GM18502 (cell line): ENCODE results near the gene MTMR1.

ENCODE experiments used
- ATAC-seq: cut with Tn5 transposase; IDR thresholded peaks from one replicate; pipeline ENCODE4 v1.9.1; 2021; ENCODE audit warnings: mild to moderate bottlenecking; ENCODE audit not compliant: unreplicated experiment, poor library complexity

Gene MTMR1

DNA sequence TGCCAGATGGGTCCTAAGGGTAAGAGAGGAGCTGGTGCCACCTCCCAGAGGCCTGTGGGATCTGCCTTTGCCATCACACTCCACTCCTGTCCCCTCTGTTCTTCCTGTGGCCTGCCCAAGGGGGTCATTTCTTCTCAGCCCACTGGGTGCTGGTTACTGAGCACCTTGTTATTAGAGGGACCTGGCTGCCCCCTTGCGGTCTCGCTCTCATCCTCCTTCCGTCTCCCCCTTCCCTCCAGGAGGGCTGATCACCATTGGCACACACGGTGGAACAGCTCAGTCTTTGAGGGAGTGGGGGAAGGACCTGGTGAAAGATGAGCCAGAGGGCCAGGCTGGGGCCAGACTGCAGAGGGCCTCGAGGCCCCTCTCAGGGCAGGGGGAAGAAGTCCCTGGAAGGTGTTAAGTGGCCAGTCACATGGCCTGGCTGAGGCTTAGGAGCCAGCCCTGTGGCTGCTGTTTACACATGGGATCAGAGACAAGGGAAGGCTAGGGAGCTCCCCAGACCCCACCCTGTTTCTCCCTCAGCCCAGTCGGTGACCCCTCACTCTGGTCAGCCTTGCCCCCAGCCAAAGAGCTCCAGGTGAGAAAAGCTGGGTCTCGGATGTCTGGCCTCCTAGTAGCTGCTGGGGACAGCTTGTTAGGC lies 68.1 kb downstream of the MTMR1 start:
- ATAC-seq, result no peak

DNA sequence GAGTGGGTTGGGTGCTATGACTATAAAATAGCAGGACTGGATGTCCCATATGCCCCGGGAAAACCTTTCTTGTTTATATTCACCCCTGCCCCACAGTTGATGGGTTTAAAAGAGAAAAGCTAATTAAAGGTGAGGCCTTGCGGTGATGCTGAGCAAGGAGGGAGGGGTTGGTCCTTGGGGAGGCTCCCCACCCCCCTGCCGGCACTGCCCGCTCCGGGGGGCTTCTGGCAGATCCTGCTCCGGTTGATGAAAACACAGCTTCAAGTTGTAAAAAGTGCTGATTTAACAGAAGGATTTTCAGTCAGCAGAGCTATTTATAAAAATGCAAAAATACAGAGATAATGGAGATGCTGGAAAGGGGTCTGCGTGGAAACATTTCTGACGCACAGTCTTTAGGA lies 68.6 kb downstream of the MTMR1 start:
- ATAC-seq, result no peak

DNA sequence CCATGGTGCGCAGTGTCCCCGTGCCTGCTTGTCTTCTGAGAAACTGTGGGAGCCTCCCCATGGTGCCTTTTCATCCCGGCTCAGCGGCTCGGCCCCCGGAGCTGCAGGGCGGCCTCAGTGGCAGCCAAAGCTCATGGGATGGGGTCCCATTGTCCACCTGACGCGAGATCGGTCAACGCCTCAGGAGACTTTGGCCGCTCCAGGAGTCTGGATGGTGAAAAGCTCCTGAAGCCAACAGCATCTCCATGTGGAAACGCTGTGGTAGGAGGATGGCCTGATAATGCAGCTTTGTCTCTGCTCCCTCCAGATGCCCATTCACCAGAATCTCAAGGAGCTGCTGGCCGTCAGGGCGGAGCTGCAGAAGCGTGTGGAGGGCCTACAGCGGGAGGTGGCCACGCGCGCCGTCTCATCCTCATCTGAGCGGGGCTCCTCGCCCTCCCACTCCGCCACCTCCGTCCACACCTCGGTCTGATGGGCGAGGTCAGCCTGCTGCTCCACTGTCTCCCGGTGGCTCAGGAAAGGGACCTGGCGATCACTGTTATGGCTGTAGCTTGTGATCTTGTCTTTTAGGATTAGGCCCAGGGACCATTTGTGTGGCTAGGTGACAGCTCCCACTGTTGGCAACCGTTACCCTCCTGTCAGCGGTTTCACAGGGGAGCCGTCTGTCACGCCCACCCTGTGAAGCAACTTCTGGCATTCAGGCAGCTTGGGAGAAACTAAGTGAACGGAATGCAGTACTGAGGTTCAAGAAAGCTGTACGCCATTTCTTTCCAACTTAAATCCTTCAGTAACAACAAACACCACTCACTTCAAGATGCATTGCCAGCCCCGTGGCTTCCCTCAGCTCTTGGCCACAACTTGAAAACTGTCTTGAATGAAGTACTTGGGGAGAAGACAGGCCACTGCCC lies 69.3 kb downstream of the MTMR1 start:
- no peak for ATAC-seq

DNA sequence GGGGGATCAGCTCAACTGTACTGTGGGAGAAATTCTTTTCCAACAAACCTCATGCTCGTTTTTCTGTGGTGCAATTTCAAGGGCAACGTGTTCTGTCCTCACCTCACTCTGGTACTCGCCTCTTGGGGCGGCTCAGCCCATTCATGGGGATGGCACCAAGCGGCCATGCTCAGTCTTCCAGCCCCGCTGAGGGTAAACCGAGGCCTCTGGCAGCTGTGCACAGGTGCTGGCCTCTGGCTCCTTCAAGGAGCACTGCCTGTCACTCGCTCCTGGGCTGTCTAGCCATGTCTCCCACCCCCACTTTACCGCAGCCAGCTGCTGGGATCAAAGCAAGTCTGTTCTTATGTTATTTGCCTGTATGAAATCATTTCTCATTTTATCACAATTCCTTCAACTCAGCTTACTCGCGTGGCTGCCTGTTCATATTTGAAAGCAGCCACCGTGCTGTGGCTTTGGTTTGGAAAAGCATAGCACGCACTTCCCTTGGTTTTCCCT lies 70.2 kb downstream of the MTMR1 start:
- ATAC-seq, result no peak

DNA sequence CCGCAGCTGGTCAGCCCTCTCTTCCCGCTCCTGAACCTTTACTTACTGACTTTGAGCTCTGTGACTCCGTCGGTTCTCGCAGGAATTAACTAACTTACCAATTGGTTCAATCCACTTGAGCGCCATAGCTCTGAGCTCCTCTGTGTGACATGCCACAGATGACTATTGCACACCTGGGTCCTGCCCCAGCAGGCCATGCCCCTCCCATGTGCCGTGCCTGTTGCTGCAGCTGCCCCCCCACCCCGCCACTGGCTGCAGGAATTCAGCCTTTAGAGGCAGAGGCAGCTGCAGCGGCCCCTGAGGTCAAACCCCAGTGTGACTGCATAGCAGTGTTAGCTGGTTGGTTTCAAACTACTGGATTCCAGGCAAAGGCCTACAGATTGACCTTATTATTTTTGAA lies 70.6 kb downstream of the MTMR1 start:
- ATAC-seq, result no peak

DNA sequence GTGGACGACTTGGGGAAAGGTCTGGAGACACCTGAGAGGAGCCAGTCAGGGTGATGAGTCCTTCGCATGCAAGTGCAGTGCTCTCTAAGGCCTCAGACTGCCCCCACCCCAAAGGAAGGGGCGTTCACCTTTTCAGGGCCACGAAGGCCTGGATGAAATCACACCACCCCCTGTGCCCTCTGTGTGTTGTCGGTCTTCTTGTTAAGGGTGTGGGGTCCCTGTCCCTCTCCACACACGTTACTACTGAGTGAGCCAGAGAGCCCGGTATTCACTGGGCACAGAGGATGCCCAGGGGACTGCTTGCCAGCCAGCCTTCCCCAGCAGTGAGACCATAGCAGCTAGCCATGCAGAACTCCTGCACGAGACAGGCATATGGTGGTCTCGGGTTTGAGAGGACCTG lies 72.0 kb downstream of the MTMR1 start:
- ATAC-seq, result no peak

DNA sequence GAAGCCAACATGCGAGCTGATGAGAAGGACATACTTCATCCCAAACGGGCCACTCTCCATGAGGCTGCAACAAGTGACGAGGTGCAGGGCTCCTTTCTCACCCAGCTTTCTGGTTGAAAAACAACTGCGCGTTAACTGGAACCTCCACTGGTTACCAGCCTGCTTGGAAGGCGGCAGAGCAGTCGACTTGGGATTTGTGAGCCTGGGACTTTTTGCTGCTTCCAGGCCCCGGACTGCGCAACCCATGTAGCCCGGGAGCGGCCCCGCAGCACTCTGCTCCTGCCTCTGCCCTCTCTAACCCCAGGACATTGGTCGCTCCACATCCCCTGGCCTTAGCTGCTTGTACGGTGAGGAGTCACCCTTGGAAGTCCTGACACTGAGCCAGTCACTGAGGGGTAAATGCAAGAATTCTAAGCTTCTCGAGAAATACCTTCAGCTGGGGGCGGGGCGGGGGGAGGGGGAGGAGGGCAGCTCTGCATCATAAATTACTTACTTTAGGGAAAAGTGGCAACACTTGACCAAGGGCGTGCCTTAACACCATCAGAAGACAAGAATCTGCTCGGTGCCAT lies 72.7 kb downstream of the MTMR1 start:
- ATAC-seq, result no peak

DNA sequence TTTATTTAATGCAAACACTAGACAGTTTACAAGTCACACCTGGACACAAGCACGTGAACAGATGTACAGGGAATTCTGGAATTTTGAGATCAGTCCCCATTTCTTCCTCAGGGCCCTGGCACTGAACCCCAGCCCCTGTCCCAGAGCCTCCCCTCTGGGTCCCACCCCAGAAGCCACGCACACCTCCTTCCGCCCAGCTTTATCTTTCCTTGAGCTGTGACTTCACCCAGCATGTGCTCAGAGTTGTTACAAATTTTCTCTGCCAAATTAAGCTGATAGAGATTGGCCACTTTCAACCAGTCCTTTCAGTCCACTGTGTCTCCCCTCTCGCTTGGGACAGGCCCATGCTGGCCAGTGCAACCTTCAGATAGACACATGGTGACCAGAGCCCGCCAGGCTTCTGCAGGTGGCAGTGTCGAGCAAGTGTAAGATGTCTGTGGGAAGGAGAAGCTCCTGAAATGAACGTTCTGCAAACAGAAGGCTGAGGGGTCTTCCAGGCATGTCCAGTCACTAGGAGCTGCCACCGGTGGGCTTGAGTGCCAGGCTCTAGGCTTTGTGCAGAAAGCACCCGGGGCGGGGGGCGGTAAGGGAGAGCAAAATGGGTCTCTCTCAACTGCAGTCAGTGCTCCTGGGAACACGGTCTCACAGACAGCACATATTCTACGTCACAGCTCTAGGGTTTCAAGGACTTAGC lies 73.3 kb downstream of the MTMR1 start:
- no peak for ATAC-seq

DNA sequence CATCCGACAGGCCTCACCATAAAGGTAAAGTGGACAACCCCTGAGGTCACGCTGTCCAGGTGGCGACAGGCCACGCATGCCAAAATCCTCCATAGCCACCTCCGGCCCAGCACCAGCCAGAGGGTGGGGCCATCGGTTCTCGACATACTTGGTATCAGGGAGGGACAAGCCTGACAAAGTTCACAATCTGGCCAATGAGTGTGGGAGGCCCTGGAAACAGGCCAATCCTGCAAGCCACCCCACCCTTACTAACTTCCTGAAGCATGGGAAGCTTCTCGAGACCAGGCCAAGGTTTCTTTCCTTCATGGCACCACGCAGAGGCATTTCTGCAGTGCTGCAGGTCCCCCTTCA lies 73.8 kb downstream of the MTMR1 start:
- ATAC-seq, result no peak

DNA sequence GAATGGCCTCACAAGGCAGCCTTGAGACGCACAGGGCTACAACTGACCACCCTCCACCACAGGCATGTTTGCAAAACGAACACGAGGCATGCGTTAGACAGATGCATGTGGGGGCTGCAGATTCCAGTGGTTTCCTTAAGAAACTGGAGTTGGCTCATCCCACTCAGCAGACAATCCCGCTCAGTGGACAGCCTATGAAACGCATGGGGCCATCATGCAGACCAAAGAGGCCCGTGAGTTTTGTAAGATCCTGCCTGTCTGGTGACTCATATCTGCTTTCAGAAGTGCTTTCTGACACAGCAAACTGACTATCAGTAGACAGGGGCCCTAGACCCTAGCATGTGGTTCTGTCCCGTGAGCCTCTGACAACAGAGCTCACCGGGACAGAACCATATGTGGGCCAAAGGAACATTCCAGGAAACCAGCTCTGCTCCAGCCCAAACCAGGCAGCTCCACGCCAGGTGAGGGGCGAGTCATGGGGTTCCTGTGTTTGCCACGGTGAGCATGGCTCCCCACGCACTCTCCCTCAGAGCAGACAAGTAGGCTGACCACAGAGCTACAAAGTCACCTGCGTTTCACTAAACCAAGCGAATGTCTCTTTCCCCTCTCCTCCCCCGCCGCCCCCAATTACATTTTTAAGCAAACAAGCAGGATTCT lies 74.4 kb downstream of the MTMR1 start:
- ATAC-seq, result no peak

DNA sequence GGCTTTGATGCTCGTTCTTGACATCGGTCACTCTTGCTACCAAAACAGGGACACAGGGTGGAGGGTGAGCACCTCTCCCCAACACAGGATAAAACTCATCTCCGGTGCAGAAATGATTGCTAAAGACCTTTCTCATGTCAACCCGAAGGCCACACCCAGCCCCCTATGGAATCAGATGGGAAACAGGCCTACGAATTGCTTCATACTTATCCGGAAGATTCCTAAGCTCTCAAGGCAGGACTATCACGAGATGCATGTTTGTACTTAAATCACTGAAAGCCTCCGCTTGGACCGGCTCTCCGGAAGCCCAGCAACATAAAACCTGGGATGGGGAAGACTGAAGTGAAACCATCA lies 74.9 kb downstream of the MTMR1 start:
- ATAC-seq, result no peak

DNA sequence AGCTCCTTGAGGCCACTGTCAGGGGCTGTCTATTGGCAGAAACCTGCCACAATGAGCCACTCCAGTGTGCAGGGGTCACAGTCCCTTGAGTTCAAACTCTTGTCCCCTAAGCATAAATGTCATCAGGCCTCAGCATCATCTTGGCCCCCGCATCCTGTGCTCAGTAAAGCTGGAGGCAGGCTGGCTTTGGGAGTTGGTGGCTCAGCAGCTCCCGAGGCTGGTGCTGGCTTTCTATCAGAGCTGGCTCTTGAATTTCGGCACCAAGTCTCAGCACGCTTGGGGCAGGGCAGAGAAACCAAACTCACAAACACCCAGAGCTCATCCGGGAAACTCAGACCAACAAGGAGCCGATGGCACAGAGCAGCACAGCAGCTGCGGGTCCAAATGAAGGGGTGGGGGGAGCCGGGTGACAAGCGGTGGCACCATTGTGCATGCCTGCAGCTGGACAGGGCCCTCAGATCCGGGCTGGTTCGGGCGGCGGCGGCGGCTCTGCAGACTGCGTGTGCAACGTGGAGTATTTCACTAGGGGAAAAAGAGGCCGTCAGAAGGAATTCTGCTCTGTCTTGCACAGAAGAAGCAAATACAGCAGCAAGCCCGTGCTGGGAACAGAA lies 75.5 kb downstream of the MTMR1 start:
- ATAC-seq, result no peak

DNA sequence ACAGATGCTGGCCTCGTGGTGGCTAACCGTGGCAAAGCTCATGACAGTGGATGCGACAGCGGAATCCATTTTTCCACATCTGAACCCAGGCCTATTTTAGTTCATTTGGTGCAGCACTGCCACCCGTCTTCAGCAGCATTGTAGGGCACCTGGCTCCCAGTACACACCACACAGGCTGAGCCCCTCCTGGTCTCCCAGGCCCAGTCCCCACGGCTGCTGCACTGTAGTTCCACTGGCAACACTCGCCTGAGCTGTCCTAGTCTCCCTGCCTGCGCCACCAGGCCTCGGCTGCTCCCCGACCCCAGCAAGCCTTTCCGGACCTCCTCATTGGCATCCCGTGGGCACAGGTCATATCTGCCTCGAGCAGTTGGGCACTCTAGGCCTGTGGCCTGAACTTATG lies 76.2 kb downstream of the MTMR1 start:
- ATAC-seq, result no peak

DNA sequence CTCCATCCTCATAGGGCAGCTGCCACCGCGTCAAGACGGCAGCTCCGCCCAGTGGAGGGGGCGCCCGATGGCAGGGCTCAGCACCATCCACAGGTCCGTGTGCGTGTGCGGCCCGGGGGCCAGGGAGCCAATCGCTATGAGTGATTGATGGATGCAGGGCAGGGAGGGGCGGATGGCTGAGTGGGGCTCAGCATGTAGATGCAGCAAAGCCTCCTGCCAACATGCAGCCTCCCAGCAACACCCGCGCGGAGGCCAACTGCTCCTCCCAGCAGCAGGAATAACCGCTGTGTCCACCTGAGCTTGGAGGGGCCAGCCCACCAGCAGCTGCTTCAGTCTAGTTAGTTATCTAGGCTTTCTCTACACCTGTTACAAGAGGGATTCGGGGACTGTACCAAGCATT lies 77.4 kb downstream of the MTMR1 start:
- ATAC-seq, result no peak

DNA sequence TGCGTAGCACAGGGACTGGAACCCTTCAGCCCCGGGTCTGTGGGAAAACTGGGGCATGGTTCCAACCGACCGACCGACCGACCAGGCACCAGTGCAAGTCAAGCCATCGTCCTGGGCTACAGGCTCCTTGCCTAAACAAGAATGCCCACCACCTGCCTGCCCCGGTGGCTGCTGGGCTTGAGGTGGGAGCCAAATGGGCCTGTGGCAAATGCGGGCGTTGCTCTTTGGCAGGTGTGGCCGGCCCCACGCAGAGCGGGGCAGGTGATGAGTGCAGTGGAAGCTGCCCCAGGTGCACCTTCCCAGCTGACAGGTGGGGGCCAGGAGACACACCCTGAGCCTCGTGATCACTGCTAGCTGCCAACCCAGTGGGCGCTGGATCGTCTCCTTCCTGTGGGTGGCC lies 77.9 kb downstream of the MTMR1 start:
- no peak for ATAC-seq

DNA sequence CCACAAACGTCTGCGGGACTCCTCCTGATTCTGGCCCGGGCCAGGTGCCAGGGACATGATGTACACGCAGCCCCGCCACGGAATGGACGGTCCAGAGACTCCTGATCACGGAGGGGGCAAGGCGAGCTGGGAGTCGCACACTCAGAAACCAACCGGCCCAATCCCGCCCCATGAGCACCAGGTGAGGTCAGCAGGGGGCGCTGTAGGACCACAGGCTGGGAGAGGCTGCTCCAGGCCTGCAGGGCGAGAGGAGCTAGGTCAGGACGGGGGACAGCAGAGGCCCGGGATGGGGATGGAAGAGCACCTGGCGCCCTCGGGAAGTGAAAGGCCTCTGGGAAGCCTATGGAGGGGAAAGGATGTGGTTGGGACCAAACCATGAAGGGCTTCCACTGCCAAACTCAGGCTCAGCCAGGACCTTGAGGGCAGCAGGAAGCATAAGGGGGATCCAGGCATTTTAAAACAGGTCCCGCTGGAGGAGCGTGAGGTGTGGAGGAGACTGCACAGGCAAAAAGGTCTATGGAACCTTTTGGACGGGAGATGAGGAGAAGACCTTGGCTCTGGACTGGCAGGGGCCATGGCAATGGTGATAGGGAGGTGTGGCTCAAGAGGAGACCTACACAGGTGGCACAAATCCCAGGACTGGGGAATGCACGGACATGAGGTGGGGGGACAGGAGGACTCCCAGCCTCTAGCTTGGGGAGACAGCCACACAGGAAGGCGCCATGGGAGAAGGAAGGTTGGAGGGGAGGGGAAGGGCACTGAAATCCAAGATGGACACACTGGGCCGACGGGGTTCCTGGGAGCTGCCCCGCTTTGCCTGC lies 79.2 kb downstream of the MTMR1 start:
- peak; percentile 83 for ATAC-seq

DNA sequence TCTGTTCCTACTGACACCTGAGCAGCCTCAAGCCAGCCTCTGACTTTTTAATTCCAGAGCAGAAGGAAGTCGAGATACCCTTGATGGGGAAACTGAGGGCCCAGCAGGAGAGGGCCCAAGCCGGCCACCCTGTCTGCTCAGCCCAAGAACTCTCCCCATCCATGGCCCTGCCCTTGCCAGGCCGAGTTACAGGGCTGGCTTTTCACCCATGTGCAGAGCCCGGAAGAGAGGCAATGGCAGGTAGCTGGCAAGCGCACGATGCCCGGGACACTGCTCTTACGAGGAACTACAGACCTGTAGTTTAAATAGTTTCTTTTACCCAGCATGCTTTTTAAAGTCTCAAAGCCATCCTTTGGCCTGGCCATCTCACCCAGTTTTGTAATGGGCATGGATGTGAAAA lies 79.9 kb downstream of the MTMR1 start:
- ATAC-seq, result no peak

DNA sequence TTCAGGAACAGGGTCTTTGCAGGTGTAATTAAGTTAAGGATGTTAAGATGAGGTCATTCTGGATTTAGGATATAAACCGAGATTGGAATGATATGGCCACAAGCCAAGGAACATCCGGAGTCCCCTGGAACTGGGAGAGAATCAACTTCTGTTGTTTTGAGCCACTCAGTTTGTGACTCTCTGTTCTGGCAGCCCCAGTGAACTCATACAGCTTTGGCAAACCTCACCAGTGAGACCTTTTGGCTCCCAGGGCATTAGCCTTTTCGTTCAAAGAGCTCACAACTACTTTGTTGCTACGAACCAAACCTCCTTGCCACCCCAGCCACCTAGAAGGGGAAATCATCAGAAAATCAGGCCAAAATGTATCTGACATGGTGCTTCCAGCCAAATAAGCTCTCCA lies 80.4 kb downstream of the MTMR1 start:
- no peak for ATAC-seq
